Smooth muscle cell of the brain vasculature (primary cell): ENCODE measurements around the gene CPB1.
A peak's percentile ranks its signal among the peaks of the same experiment; 100 is the strongest.
"Not testable (repeated sequence)": the region's sequence is repeated elsewhere in the genome, so short reads cannot be mapped to it uniquely, and the experiment has no call there.

Source experiments
- DNase-seq: peaks from one replicate; pipeline ENCODE4 v3.0.0-alpha.2; 2012; ENCODE audit warnings: low read depth, low spot score

Gene CPB1

DNA sequence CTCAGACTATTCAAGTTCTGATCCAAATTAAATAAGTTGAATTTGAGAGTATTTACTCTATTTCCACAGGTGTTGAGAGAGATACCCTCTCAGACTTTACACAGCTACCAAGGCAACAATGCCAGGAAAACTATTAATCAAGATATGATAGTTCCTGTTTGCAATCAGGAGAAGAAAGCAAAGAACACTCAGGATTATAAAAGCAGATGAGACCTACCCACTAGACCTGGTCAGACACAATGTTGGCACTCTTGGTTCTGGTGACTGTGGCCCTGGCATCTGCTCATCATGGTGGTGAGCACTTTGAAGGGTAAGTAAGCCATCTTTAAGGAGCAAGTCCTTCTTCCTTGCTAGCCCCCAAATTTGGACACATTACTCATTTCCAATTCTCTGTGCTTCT lies at the start of gene CPB1:
Gene CPB1 (plus strand): TSS at position 227 of the 400 bp plus-strand sequence. CDS start 13 bp downstream, at position 240.
- no peak for DNase-seq

- no peak for DNase-seq
Observed at GRCh38 chr3:148778926-148779325, 48.7 kb upstream of the CPB1 start.

DNA sequence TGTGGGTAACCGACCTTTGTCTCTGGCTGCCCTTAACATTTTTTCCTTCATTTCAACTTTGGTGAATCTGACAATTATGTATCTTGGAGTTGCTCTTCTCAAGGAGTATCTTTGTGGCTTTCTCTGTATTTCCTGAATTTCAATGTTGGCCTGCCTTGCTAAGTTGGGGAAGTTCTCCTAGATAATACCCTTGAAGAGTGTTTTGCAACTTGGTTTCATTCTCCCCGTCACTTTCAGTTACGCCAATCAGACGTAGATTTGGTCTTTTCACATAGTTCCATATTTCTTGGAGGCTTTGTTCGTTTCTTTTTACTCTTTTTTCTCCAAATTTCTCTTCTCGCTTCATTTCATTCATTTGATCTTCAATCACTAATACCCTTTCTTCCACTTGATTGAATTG lies 42.6 kb upstream of the CPB1 start:
- DNase-seq: not testable (repeated sequence)

DNA sequence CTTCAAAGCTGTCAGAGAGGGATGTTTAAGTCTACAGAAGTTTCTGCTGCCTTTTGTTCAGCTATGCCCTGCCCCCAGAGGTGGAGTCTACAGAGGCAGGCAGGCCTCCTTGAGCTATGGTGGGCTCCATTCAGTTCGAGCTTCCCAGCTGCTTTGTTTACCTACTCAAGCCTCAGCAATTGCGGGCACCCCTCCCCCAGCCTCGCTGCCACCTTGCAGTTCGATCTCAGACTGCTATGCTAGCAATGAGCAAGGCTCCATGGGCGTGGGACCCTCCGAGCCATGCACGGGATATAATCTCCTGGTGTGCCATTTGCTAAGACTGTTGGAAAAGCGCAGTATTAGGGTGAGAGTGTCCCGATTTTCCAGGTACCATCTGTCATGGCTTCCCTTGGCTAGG lies 41.5 kb upstream of the CPB1 start:
- not testable (repeated sequence) for DNase-seq

DNA sequence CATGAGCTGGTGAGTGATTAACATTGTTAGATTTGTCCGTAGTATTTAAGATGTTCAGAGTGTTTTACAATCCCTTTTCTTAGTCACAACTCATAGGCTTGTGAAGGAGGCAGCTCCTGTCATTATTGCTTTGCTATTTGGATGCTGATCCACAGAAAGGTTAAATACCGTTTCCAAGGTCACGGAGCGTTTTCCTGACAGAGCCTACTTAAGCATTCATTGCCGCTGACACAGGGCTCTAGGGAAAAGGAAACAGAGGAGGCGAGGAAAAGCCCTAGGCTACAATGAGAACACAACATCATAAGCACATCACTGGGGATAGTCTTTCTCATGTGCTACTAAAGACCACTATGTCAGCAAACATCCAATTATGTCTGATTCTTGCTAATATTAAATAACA lies 38.5 kb upstream of the CPB1 start:
- peak; percentile 40 for DNase-seq

DNA sequence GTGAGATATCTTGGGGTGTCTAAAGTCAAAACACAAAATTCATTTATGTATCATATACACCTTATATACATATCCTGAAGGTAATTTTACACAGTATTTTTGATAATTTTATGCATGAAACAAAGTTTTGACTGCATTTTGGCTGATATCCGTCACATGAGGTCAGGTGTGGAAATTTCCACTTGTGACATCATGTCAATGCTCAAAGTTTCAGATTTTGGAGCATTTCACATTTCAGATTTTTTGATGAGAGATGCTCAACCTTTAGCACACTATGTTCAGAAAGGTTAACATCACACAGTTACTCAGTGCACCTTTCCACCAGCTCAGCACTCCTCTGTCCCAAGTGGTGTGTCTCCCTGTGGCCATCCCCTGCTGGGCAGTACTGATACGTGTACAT lies 37.7 kb upstream of the CPB1 start:
- no peak for DNase-seq

- no peak for DNase-seq
Observed at GRCh38 chr3:148790370-148790769, 37.2 kb upstream of the CPB1 start.

- DNase-seq: peak; percentile 24
Observed at GRCh38 chr3:148790851-148791735, 36.5 kb upstream of the CPB1 start.

DNA sequence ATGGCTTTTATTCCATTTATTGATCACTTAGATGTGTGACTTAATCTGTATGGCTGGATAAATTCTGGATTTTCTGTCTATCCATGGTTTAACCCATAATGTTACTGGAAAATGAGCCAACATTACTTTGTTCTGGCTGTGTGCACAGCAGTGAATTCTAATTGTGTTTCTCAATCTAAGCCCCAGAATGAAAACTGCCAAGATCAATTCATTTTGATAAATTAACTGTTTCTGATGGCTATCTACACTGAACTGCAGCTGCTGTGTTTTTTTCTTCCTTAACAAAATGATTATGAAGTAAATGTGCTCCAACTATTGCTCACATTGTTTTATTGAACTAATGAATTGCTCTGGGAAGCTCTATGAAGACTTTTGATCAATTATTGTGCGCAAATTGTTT lies 35.7 kb upstream of the CPB1 start:
- no peak for DNase-seq

DNA sequence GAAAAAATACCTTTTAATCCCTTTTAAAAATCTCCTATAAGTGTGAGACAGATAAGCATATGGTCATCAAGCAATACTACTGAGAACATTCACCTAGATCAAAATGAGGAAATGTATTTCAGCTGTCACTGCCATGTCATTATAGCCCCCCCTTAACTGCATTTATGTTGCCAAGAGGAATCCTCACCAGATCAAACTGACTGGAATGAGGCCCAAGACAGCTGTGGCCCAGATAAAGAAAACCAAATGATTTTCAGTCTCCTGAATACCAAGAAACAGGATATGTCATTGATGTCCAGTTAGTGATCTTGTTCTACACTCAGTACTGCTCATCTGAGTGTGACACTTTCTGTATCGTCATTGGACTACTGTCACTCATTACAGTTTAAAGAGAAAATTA lies 35.1 kb upstream of the CPB1 start:
- no peak for DNase-seq

DNA sequence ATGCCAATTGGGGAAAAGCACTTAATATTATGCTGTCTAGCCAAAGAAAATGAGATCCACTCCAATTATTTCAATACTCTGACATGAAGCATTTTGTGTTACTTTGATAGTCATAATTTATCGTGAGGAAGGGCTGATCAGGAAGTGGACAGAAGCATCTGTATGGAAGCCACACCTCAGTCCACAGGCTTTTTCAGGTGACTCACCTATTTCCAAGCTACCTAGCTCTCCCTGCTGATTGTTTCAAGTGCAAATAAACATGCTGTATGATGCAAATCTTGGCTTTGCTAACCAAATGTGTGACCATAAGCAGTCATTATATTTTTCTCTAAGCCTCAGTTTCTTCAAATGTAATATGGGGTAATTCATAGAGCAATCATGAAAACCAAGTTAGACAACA lies 30.8 kb upstream of the CPB1 start:
- no peak for DNase-seq

- DNase-seq: no peak
Observed at GRCh38 chr3:148797795-148798194, 29.8 kb upstream of the CPB1 start.

DNA sequence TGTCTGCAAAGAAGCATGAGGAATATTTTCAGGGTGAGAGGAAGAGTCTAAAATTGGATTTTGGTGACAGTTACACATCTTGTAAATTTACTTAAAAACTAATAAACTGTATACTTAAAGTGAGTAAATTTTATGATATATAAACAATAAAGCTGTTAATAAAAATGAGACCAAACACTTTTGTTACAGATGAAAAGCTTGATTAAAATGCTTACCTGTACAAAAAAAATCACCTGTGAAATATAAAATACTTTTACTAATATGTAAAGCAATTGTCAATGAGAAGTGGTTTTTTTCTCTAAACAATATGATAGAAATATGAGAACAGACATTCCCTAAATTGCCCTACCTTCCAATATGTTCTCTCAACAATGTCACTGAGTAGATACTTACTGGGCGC lies 27.2 kb upstream of the CPB1 start:
- DNase-seq: no peak

- DNase-seq: no peak
Observed at GRCh38 chr3:148809835-148810234, 17.8 kb upstream of the CPB1 start.

DNA sequence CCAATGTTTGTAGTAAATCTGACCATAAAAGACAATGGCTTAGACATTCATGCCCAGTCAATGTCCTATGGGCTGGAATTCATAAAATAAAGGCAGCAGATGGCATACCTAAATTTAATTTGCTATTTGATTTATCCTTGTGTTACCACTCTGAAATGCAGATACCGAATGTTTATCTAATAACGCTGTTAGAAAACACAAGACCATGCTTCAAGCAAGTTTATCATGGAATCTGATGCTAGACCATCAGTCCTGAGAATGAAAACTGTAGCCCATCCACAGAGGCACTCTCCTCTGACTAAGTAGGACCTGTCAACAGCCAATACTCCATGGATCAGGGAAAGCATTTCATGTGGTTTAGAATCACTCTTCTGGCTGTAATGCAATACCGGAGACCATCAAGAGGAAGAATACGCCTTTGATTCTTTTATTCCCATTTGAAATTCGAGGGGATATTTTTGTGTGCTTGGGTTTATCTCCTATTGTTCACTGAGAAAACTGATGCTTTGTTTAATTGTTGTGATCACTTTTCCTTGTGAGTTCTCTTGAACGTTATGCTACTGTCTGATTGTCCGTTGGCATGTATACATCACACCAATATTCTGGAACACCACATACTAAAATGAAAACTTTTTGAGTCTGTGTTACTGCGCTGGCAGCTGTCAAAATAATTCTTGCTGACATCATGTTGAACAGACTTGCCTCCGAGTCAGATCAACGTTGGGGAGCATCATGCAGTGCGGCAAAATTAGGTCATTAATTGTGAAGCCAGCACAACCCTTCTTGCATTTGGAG lies 12.1 kb upstream of the CPB1 start:
- DNase-seq: no peak

- DNase-seq: no peak
Observed at GRCh38 chr3:148816427-148816826, 11.2 kb upstream of the CPB1 start.

DNA sequence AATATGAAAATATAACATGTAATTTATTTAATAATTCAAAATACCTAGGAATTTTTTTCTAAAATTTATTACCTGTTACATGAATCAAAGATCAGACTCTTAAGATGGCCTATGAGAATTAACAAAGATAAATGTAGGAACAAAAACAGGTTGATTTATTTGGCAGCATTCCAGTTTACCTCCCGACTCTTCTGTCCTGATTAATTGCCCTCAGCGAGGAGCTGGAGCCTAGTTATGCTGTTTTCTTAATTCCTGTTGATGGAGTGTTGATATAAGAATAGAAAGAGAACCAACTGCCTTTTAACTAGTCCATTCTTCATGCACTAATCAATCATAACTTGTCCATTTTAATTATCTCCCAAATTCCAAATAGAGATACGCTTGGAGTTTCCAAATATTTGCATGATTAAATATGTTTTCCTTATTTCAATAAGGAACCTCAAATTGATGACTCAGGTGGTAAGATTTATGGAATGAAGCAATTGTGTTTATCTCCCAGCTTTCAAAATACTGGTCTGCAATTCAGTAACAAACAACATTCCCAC lies 10.6 kb upstream of the CPB1 start:
- no peak for DNase-seq

DNA sequence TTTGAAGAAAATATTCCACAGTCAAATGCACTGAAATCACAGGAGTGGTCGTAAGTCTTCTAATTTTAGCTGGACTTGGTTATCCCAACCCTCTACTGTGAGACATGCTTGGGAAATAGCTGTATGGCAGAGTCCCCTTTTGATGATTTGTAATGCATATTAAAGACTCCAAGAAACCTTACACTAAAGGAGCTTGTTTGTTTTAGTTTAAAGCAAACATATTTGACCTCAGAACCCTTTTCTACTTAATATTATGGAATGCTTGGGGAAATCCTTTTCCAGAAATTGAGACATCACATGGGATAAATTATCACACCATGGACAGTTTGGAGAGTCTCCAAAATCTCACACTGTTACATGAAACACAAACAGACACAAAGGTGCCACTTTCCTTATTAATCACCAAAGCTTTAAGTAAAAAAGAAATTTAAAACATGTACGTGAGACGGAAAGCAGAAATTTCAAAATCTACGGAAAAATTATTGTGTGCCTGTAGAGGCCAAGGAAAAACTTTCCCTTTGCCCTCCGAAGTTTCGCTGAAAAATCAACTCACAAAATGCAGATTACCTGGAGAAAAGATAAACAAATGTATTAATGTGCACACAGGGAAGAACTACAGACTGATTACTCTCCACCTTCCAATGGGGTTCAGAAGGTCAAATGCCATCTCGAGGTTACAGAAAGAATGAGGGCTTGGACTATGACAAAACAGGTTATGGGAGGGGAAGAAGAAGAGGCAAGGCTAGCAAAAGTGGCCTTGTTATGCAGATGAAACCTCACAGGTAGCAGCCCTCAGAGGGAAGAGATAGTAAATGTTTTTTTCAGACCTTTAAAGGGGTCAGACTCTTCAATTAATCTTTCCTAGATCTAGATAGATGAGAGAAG lies 7.0 kb upstream of the CPB1 start:
- no peak for DNase-seq

- no peak for DNase-seq
Observed at GRCh38 chr3:148823026-148823425, 4.6 kb upstream of the CPB1 start.

GRCh38 chr3:148825476-148825875 lies 2.1 kb upstream of the CPB1 start:
- DNase-seq: no peak

GRCh38 chr3:148828136-148828690 lies 602 bp downstream of the CPB1 start:
- no peak for DNase-seq
